Activated T-helper 9 cell treated with anti-CD3 and anti-CD28 coated beads, Interleukin-2, amount 50 U/mL, for 16 hours (primary cell): ENCODE data around the gene OR4D11.

Source experiments
- DNase-seq: peaks from one replicate; pipeline ENCODE4 v3.0.0-alpha.2; 2020; ENCODE audit warnings: low read depth

Gene OR4D11

GRCh38 chr11:59548309-59548656 lies 44.9 kb downstream of the OR4D11 start:
- DNase-seq, result no peak

GRCh38 chr11:59550368-59550841 lies 47.0 kb downstream of the OR4D11 start:
- peak; percentile 81 for DNase-seq

GRCh38 chr11:59550842-59551658 lies 47.7 kb downstream of the OR4D11 start:
- DNase-seq, result peak; percentile 63

GRCh38 chr11:59551659-59552521 lies 48.5 kb downstream of the OR4D11 start:
- no peak for DNase-seq

- DNase-seq, result no peak
These were observed 49.5 kb downstream of the OR4D11 start for GRCh38 chr11:59552844-59553243.

- no peak for DNase-seq
These were observed 49.9 kb downstream of the OR4D11 start for GRCh38 chr11:59553323-59553722.
